Liver (tissue), 9 donors: Measurements from ENCODE around the gene POP4. TPM values are rescaled to one million over a fixed set of nuclear protein-coding genes. Genes with fewer than 3 reads are reported as not detected.

ENCODE experiments used
- DNase-seq: peaks from one replicate; pipeline ENCODE4 v3.0.0-alpha.2; 2017; ENCODE audit warnings: low spot score
- H3K27ac ChIP-seq, 2 donors: one replicate each; pipeline ENCODE4 v1.7.0; 2013; ENCODE audit warnings: inconsistent platforms in 2 of 2, low read length in 2 of 2, control low read depth in 1 of 2, low read depth in 1 of 2, mild to moderate bottlenecking in 1 of 2
- H3K27me3 ChIP-seq, 4 donors: one replicate each; pipeline versions ENCODE4 v1.6.1 to v1.7.0; 2013; ENCODE audit warnings: low read length in 3 of 4, inconsistent platforms in 1 of 4, mild to moderate bottlenecking in 1 of 4, moderate library complexity in 1 of 4; ENCODE audit not compliant: control insufficient read depth in 4 of 4, insufficient read depth in 4 of 4
- H3K36me3 ChIP-seq, 4 donors: one replicate each; pipeline versions ENCODE4 v1.6.1 to v1.7.0; 2013; ENCODE audit warnings: low read length in 3 of 4, mild to moderate bottlenecking in 3 of 4, low read depth in 1 of 4, moderate library complexity in 1 of 4; ENCODE audit not compliant: control insufficient read depth in 4 of 4, insufficient read depth in 3 of 4
- H3K4me1 ChIP-seq, 4 donors: one replicate each; pipeline versions ENCODE4 v1.6.1 to v1.7.0; 2013; ENCODE audit warnings: low read length in 3 of 4, mild to moderate bottlenecking in 3 of 4, moderate library complexity in 1 of 4; ENCODE audit not compliant: control insufficient read depth in 4 of 4, insufficient read depth in 4 of 4
- H3K4me3 ChIP-seq, 3 donors: one replicate each; pipeline versions ENCODE4 v1.6.1 to v1.7.0; 2013; ENCODE audit warnings: low read length in 3 of 3, control low read depth in 1 of 3, low read depth in 1 of 3, mild to moderate bottlenecking in 1 of 3
- H3K9ac ChIP-seq, 2 donors: one replicate each; pipeline ENCODE4 v1.7.0; 2013; ENCODE audit warnings: low read length in 2 of 2, mild to moderate bottlenecking in 2 of 2, moderate library complexity in 2 of 2, control low read depth in 1 of 2, low read depth in 1 of 2
- H3K9me3 ChIP-seq, 4 donors: one replicate each; pipeline versions ENCODE4 v1.6.1 to v1.7.0; 2013; ENCODE audit warnings: low read length in 3 of 4; ENCODE audit not compliant: control insufficient read depth in 4 of 4
- EGR1 ChIP-seq, 2 donors: IDR thresholded peaks; 2 replicates each; pipeline ENCODE4 v1.6.1; 2016 to 2018; ENCODE audit warnings: antibody characterized with exemption in 2 of 2, low read depth in 2 of 2
- FOXA1 ChIP-seq: IDR thresholded peaks from 2 replicates; pipeline ENCODE4 v1.6.1; 2016; ENCODE audit warnings: antibody characterized with exemption
- FOXA2 ChIP-seq: IDR thresholded peaks from 2 replicates; pipeline ENCODE4 v1.6.1; 2016; ENCODE audit warnings: antibody characterized with exemption
- GABPA ChIP-seq, 2 donors: IDR thresholded peaks in 1 of 2; conservative IDR thresholded peaks in 1 of 2; 2 replicates each; pipeline ENCODE4 v1.6.1; 2016; ENCODE audit warnings: antibody characterized with exemption in 2 of 2, mild to moderate bottlenecking in 1 of 2, moderate library complexity in 1 of 2
- HNF4G ChIP-seq: IDR thresholded peaks from 2 replicates; pipeline ENCODE4 v1.6.1; 2016; ENCODE audit warnings: antibody characterized with exemption
- JUND ChIP-seq, 2 donors: IDR thresholded peaks; 2 replicates each; pipeline ENCODE4 v1.6.1; 2016; ENCODE audit warnings: antibody characterized with exemption in 2 of 2
- NR2F2 ChIP-seq: IDR thresholded peaks from 2 replicates; pipeline ENCODE4 v1.6.1; 2016; ENCODE audit warnings: antibody characterized with exemption
- RAD21 ChIP-seq, 2 donors: IDR thresholded peaks; 2 replicates each; pipeline ENCODE4 v1.6.1; 2016; ENCODE audit warnings: antibody characterized with exemption in 2 of 2, mild to moderate bottlenecking in 2 of 2
- RXRA ChIP-seq, 2 donors: IDR thresholded peaks; 2 replicates each; pipeline ENCODE4 v1.6.1; 2017 to 2018; ENCODE audit warnings: antibody characterized with exemption in 2 of 2, mild to moderate bottlenecking in 1 of 2
- SP1 ChIP-seq: IDR thresholded peaks from 2 replicates; pipeline ENCODE4 v1.6.1; 2018; ENCODE audit warnings: antibody characterized with exemption, mild to moderate bottlenecking
- TAF1 ChIP-seq: conservative IDR thresholded peaks from 2 replicates; pipeline ENCODE4 v1.6.1; 2016; ENCODE audit warnings: antibody characterized with exemption, mild to moderate bottlenecking
- WGBS: extraction: QIAGEN DNeasy Blood & Tissue Kit; methylation state at CpG from one replicate; pipeline ENCODE4 v1.1.7; 2013; 5-methylcytosine and 5-hydroxymethylcytosine counted together
- polyA plus RNA-seq, 2 donors: library from polyadenylated mRNA; stranded (reverse) in 1 of 2; unstranded in 1 of 2; fragments of 200-250 nt in 1 of 2; fragments of >200 nt in 1 of 2; fragmentation: Nextera tagmentation in 1 of 2; extraction: Ambion mirVana in 1 of 2; gene quantifications; one replicate each; pipeline versions ENCODE4 v1.2.1 to v1.2.3, GENCODE V29; 2013 to 2015
- total RNA-seq, 2 donors: library from RNA; depleted of rRNA; stranded (reverse); fragments of >200 nt; gene quantifications; one replicate each; pipeline ENCODE4 v1.2.3, GENCODE V29; 2014
- TF ChIP-seq, protein P1 (sequence below): IDR thresholded peaks from 2 replicates; pipeline ENCODE4 v1.6.1; 2016; ENCODE audit warnings: antibody characterized with exemption
- TF ChIP-seq, protein P2 (sequence below): IDR thresholded peaks from 2 replicates; pipeline ENCODE4 v1.6.1; 2016; ENCODE audit warnings: antibody characterized with exemption
- TF ChIP-seq, protein P3 (sequence below): fragments of 150-350 bp; IDR thresholded peaks from 2 replicates; pipeline ENCODE4 v1.5.1; 2017; ENCODE audit warnings: improper control_type of control experiment, low read depth, low read length; ENCODE audit not compliant: missing input control
- TF ChIP-seq, protein P4 (sequence below): IDR thresholded peaks from 2 replicates; pipeline ENCODE4 v1.6.1; 2016; ENCODE audit warnings: antibody characterized with exemption
- donor health status: healthy.
- donor health status: healthy.
- donor health status: healthy.
- donor health status: healthy.
- donor health status: healthy.

Gene POP4
- total and polyA plus RNA-seq, 4 donors = 33.7 to 61.6 (median 38.9) TPM

DNA sequence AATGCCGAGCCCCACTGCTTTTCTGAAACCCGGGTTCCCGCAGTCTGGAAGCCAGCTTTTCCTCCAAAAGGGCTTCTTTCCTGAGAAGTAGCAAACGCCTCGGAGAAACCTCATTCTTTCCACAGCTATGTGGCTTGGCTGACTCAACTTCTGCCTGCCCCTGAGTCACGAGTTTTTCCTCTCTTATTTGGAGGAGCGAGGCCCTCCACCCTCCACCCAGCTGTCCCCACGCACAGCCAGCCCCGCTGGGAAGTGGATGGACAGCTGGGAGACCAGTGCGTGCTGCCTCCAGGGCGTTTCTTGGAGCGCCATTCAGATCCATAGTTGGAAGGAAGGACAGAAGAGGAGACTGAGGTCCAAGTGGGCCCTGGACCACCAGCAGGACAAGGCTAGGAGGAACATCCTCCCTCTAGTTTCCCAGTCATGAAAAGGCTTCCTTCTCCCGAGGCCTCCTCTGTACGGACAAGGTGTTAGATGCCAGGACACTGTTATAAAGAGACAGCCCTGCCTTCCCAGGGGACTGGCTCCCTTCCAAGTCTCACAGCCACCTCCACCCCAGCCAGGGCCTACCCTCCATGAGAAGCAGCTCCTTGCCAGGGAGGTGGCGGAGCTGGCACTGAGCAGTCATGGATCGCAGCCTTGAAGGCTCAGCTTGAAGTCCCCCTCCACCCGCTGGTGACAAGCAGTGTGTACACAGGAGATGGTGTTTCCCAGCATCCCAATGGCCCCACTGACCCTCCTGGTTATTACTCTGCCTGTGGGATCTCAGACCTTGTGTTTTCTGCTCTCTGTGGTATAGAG, 56.7 kb downstream of the POP4 start:
- TF ChIP-seq RXRA (IDR thresholded peaks at IDR 0.05) (no peak), NR2F2 (no peak), JUND (IDR thresholded peaks at IDR 0.05) (peak in 1 of 2 donors; percentile 32)
- Histone ChIP-seq H3K9me3 (no peaks in the 10 kb centered on the region), H3K4me3 (no peak overlapping the region), H3K9ac (no peak overlapping the region), H3K27me3 (no peaks in the 10 kb centered on the region), H3K36me3 (no peaks in the 10 kb centered on the region), H3K4me1 (peaks cover 14 to 41% (median 26%) of the 10 kb centered on the region in 4 donors), H3K27ac (peak overlapping the region; percentile 14 to 56)
- WGBS = 56% methylated on average over 17 of the region's 17 CpGs
- DNase-seq = no peak

DNA sequence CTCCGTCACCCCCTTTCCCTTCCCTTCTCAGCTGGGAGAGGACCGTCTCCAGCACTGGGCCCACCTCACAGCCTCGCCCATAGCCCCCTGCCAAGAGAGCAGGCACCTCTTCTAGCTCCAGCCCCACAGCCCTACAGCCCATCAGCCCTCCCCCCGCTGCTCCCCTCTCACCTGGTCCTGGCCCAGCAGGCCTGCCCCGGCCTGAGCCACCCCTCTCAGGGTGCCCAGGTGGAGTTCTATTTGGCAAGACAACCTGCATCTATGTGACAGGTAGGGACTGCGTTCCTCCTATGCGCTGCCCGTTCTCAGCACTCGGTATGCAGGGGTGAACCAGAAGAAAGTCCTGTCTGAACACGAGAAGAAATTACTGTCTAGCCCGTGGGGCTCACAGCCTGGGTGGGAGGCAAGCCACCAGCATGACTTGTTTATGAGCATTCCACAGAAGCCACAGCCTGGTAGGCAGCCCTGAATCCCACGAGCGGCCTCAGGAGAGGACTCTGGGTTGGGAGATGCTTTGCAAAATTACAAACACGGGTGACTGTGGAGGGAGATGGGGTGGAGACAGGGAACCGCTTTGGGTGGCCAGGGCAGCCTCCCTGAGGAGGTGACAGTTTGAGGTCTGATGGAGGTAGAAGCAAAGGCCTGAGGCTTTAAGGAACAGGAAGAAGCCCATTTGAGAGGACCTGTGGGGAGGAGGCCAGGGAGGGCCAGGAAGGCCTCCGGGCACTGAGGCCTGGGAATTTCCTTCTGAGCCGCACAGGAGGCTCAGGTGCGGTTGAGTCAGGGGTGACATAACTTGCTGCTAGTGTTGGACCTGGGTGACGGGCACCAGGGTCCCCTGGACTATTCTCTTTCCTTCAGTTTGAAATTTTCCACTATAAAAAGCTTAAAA, 58.0 kb downstream of the POP4 start:
- TF ChIP-seq, protein P1, sequence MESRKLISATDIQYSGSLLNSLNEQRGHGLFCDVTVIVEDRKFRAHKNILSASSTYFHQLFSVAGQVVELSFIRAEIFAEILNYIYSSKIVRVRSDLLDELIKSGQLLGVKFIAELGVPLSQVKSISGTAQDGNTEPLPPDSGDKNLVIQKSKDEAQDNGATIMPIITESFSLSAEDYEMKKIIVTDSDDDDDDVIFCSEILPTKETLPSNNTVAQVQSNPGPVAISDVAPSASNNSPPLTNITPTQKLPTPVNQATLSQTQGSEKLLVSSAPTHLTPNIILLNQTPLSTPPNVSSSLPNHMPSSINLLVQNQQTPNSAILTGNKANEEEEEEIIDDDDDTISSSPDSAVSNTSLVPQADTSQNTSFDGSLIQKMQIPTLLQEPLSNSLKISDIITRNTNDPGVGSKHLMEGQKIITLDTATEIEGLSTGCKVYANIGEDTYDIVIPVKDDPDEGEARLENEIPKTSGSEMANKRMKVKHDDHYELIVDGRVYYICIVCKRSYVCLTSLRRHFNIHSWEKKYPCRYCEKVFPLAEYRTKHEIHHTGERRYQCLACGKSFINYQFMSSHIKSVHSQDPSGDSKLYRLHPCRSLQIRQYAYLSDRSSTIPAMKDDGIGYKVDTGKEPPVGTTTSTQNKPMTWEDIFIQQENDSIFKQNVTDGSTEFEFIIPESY = no peak
- no peak for TF ChIP-seq JUND (IDR thresholded peaks at IDR 0.05)
- TF ChIP-seq, protein P2, sequence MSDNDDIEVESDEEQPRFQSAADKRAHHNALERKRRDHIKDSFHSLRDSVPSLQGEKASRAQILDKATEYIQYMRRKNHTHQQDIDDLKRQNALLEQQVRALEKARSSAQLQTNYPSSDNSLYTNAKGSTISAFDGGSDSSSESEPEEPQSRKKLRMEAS = no peak
- no peak for TF ChIP-seq EGR1 (IDR thresholded peaks at IDR 0.05; ENCODE audit: low read depth in 2 of 2)
- no peak for TF ChIP-seq SP1
- TF ChIP-seq, protein P3, sequence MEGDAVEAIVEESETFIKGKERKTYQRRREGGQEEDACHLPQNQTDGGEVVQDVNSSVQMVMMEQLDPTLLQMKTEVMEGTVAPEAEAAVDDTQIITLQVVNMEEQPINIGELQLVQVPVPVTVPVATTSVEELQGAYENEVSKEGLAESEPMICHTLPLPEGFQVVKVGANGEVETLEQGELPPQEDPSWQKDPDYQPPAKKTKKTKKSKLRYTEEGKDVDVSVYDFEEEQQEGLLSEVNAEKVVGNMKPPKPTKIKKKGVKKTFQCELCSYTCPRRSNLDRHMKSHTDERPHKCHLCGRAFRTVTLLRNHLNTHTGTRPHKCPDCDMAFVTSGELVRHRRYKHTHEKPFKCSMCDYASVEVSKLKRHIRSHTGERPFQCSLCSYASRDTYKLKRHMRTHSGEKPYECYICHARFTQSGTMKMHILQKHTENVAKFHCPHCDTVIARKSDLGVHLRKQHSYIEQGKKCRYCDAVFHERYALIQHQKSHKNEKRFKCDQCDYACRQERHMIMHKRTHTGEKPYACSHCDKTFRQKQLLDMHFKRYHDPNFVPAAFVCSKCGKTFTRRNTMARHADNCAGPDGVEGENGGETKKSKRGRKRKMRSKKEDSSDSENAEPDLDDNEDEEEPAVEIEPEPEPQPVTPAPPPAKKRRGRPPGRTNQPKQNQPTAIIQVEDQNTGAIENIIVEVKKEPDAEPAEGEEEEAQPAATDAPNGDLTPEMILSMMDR = no peak
- TF ChIP-seq NR2F2 = no peak
- TF ChIP-seq, protein P4, sequence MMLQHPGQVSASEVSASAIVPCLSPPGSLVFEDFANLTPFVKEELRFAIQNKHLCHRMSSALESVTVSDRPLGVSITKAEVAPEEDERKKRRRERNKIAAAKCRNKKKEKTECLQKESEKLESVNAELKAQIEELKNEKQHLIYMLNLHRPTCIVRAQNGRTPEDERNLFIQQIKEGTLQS = no peak
- no peak for TF ChIP-seq FOXA2
- no peak for TF ChIP-seq HNF4G
- TF ChIP-seq RAD21 (IDR thresholded peaks at IDR 0.05) = no peak
- TF ChIP-seq FOXA1 = no peak
- TF ChIP-seq GABPA (IDR thresholded peaks at IDR 0.05 in 1 of 2, conservative IDR thresholded peaks at IDR 0.05 in 1 of 2) = no peak
- TF ChIP-seq TAF1 = no peak
- H3K4me1 ChIP-seq = peaks cover 18 to 49% (median 27%) of the 10 kb centered on the region in 4 donors
- peak overlapping the region; percentile 71 to 76 for H3K27ac ChIP-seq
- no peak overlapping the region for H3K4me3 ChIP-seq
- WGBS = 95% methylated on average over 19 of the region's 19 CpGs
- no peak for DNase-seq
- no peaks in the 10 kb centered on the region for H3K36me3 ChIP-seq
- H3K9ac ChIP-seq = no peak overlapping the region
- H3K27me3 ChIP-seq = no peaks in the 10 kb centered on the region
- no peaks in the 10 kb centered on the region for H3K9me3 ChIP-seq
